Measurements from ENCODE around the gene KIR2DL3. TPM values are rescaled to one million over a fixed set of nuclear protein-coding genes. Genes with fewer than 3 reads are reported as not detected.

KIR2DL3 gene
- total RNA-seq, 1 donor from 2014 or later: not detected

DNA sequence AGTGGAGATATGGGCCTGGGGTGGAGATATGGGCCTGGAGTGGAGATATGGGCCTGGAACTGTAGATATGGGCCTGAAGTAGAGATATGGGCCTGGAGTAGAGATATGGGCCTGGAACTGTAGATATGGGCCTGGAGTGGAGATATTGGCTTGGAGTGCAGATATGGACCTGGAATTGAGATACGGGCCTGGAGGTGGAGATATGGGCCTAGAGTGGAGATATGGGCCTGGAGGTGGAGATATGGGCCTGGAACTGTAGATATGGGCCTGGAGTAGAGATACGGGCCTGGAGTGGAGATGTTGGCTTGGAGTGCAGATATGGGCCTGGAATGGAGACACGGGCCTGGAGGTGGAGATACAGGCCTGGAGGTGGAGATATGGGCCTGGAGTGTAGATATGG is 13.7 kb upstream of the KIR2DL3 start:
- peaks cover 11% of the 10 kb centered on the region for H3K36me3 Mint-ChIP-seq (ENCODE audit: insufficient read depth)
- no peak for DNase-seq (ENCODE audit: low spot score, unreplicated experiment)
- H3K4me1 Mint-ChIP-seq (ENCODE audit: low read depth): no peaks in the 10 kb centered on the region
- TF ChIP-seq, protein P1, sequence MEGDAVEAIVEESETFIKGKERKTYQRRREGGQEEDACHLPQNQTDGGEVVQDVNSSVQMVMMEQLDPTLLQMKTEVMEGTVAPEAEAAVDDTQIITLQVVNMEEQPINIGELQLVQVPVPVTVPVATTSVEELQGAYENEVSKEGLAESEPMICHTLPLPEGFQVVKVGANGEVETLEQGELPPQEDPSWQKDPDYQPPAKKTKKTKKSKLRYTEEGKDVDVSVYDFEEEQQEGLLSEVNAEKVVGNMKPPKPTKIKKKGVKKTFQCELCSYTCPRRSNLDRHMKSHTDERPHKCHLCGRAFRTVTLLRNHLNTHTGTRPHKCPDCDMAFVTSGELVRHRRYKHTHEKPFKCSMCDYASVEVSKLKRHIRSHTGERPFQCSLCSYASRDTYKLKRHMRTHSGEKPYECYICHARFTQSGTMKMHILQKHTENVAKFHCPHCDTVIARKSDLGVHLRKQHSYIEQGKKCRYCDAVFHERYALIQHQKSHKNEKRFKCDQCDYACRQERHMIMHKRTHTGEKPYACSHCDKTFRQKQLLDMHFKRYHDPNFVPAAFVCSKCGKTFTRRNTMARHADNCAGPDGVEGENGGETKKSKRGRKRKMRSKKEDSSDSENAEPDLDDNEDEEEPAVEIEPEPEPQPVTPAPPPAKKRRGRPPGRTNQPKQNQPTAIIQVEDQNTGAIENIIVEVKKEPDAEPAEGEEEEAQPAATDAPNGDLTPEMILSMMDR (IDR thresholded peaks at IDR 0.05; ENCODE audit: unreplicated experiment): no peak
- H3K9me3 Mint-ChIP-seq (ENCODE audit: low read depth): peaks cover 69% of the 10 kb centered on the region
- H3K27me3 Mint-ChIP-seq: no peaks in the 10 kb centered on the region
- no peak overlapping the region for H3K4me3 Mint-ChIP-seq (ENCODE audit: low read depth)
- H3K27ac Mint-ChIP-seq: no peak overlapping the region

DNA sequence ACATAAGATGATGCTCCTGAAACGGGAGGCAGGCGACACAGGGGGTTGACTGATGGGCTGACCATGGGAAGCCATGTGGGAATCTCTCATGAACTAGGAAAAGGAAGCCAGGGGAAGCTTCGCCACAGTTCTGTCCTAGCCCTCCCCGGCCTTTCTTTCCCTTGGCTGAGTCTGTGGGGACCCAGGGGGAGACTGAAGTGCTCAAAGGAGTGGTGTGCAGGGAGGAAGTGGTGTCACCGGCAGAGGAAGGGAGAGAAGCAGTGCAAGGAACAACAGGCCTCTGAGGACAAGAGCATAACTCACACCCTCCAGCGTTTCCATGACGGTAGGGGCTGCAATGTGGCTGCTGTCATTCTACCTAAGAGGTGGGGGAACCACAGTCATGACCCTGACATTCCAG is 13.0 kb upstream of the KIR2DL3 start:
- TF ChIP-seq, protein P1 (IDR thresholded peaks at IDR 0.05; ENCODE audit: unreplicated experiment): no peak
- no peak overlapping the region for H3K4me3 Mint-ChIP-seq (ENCODE audit: low read depth)

DNA sequence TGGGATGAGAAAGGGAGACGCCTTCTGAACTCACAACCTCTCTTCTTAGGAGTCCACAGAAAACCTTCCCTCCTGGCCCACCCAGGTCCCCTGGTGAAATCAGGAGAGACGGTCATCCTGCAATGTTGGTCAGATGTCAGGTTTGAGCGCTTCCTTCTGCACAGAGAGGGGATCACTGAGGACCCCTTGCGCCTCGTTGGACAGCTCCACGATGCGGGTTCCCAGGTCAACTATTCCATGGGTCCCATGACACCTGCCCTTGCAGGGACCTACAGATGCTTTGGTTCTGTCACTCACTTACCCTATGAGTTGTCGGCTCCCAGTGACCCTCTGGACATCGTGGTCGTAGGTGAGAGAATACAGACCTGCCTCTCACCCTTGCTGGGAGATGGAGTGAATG is 10.8 kb upstream of the KIR2DL3 start:
- H3K36me3 Mint-ChIP-seq (ENCODE audit: insufficient read depth): peaks cover 10% of the 10 kb centered on the region
- no peak for DNase-seq (ENCODE audit: low spot score, unreplicated experiment)
- H3K4me1 Mint-ChIP-seq (ENCODE audit: low read depth): no peaks in the 10 kb centered on the region
- no peak overlapping the region for H3K4me3 Mint-ChIP-seq (ENCODE audit: low read depth)
- no peak overlapping the region for H3K27ac Mint-ChIP-seq
- H3K9me3 Mint-ChIP-seq (ENCODE audit: low read depth): peaks cover 70% of the 10 kb centered on the region
- no peaks in the 10 kb centered on the region for H3K27me3 Mint-ChIP-seq
- TF ChIP-seq, protein P1 (IDR thresholded peaks at IDR 0.05; ENCODE audit: unreplicated experiment): no peak

More for the DNA sequence above, 13.0 kb upstream of the KIR2DL3 start:
- H3K9me3 Mint-ChIP-seq (ENCODE audit: low read depth): peaks cover 63% of the 10 kb centered on the region
- no peaks in the 10 kb centered on the region for H3K4me1 Mint-ChIP-seq (ENCODE audit: low read depth)
- H3K27me3 Mint-ChIP-seq: no peaks in the 10 kb centered on the region
- H3K36me3 Mint-ChIP-seq (ENCODE audit: insufficient read depth): peaks cover 11% of the 10 kb centered on the region
- DNase-seq (ENCODE audit: low spot score, unreplicated experiment): no peak
- H3K27ac Mint-ChIP-seq: no peak overlapping the region

DNA sequence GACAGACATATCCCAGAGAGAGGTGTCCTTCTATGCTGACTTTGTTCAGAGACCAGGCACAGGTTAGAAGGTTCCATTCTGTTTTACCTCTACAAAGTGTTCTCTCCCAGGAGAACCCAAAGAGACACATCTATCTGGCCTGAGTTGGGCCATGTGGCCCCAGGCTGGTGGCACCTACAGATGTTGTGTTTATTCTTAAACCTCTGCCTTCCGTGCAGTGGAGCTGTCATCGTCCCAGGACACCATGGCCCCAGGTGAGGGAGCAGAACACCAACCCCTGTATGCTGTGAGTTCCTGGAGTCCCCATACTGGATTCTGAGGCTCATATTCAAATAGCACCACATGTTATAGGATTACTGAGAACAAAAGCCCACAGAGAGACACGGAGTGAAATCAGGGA is 10.1 kb upstream of the KIR2DL3 start:
- TF ChIP-seq, protein P1 (IDR thresholded peaks at IDR 0.05; ENCODE audit: unreplicated experiment): no peak
- H3K4me1 Mint-ChIP-seq (ENCODE audit: low read depth): no peaks in the 10 kb centered on the region
- H3K4me3 Mint-ChIP-seq (ENCODE audit: low read depth): no peak overlapping the region
- peaks cover 70% of the 10 kb centered on the region for H3K9me3 Mint-ChIP-seq (ENCODE audit: low read depth)
- peaks cover 10% of the 10 kb centered on the region for H3K36me3 Mint-ChIP-seq (ENCODE audit: insufficient read depth)
- no peaks in the 10 kb centered on the region for H3K27me3 Mint-ChIP-seq
- H3K27ac Mint-ChIP-seq: no peak overlapping the region
- no peak for DNase-seq (ENCODE audit: low spot score, unreplicated experiment)

DNA sequence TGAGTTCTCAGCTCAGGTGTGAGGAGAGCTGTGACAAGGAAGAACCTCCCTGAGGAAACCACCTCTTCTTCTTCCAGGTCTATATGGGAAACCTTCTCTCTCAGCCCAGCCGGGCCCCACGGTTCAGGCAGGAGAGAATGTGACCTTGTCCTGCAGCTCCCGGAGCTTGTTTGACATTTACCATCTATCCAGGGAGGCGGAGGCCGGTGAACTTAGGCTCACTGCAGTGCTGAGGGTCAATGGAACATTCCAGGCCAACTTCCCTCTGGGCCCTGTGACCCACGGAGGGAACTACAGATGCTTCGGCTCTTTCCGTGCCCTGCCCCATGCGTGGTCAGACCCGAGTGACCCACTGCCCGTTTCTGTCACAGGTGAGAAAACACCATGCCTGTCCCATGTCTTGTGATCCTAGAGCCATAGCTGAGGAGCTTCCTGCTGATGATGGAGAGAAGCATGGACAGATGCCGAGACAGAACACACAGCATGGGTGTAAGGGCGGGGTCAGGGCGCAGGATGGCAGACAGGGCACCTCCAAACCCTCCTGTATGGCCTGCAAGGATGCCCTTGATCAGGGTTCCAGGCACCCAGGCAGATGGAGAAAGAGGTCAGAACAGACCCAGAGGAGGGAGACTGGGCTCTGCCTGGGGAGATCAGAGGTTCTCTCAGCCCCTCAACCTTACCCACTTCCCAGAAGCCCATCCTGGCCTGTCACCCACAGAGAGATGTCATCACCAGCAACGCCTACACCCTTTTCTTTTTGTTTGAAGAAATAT is 8.7 kb upstream of the KIR2DL3 start:
- peaks cover 66% of the 10 kb centered on the region for H3K9me3 Mint-ChIP-seq (ENCODE audit: low read depth)
- H3K27ac Mint-ChIP-seq: no peak overlapping the region
- H3K4me3 Mint-ChIP-seq (ENCODE audit: low read depth): no peak overlapping the region
- H3K4me1 Mint-ChIP-seq (ENCODE audit: low read depth): no peaks in the 10 kb centered on the region
- peaks cover 8% of the 10 kb centered on the region for H3K36me3 Mint-ChIP-seq (ENCODE audit: insufficient read depth)
- H3K27me3 Mint-ChIP-seq: no peaks in the 10 kb centered on the region
- DNase-seq (ENCODE audit: low spot score, unreplicated experiment): no peak
- TF ChIP-seq, protein P1 (IDR thresholded peaks at IDR 0.05; ENCODE audit: unreplicated experiment): no peak
